Measurements from ENCODE around the gene CLCNKB.

The CLCNKB gene

DNA sequence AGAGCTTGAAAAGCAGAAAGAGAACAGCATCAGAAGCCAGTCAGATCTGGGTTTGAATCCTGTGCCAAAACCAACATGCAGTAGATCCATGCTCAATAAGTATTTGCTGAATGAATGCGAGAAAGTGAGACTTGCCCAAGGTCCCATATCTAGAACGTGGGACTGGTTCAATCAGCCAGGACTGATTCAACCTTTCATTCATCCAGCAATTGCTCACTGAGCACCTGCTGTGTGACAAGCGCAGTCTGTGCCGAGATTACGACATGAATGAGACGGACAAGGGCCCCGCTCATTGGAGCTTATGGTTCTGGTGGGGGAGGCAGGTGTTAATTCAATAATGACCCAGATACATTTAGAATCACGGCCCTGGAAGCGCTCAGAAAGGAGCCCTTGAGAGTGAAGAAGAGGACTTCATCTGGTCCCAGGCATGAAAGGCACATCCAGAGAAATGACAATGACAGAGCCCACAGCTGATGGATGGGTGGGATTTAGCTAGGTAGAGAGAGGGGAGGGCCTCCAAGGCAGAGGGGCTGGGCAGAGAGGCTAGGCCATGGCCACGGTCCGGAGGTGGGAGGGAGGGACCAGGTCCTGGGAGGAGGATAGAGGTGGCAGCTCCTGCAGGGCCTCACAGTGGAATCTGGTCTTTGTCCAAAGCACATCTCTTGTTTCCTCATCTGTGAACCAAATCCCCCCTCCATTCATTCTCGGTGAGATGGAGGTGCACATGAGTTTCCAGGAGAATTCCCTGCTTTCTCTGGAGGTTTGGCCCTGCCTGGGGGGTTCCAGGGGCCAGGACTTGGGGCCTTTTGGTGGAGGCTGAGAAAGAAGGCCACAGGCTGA, 34.0 kb downstream of the CLCNKB start:
- DNase-seq, result no peak

DNA sequence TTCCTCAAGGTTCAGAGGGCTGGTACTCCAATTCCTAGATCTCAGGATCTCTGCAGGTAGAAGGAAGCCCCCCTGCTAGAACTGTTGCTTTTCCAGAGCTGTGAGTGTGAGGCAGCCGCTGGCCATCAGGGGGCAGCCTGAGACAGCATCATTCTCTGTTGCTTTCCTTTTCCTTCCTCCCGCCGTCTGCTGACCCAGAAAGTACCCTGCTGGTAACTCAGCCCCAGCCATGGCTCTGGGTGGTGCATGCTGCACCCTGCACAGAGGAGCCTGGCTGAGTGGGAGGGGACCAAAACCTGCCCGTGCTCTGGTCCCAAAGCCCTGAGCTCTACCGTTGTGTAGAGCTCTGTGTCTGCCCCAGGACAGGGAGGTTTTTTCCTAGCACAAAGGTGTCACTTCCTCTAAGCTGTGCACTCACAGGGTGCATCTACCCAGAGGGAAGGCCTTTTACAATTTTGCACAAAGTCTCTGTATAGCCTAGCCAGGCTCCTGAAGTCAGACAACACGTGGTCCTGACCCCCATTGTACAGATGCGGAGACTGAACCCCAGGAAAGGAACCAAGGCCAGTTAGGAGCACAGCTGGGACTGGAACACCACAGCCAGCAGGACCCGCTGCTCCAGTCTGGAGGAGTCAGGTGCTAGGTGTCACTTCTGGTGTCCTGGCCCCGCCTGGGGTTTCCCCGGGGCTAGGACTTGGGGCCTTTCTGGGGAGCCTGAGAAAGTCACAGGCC, 35.5 kb downstream of the CLCNKB start:
- DNase-seq, result no peak

DNA sequence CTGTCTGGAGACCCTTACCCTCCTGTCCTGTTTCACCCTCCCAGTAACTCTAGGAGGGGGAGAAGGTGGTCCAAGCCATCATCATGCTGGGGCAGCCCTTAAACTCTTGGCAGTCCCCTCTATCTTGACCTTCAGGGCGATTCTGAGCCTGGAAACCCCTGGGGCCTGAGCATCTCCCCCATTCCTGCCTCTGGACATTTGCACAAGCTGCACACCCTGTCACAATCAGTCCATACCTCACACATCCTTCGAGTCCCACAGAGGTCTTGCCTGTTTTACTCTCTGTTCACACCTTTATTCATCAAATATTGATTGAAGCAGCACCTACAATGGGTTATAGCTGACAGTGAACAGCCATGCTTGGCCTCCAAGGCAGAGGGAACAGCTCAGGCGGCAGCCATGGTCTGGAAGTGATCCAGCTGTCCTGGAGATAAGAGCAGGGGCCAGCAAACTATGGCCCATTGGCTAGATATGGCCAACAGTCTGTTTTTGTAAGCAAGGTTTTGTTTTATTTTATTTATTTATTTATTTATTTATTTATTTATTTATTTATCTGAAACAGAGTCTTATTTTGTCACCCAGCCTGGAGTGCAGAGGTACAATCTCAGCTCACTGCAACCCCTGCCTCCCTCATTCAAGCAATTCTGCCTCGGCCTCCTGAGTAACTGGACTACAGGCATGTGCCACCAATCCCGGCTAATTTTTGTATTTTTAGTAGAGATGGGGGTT, 37.0 kb downstream of the CLCNKB start:
- DNase-seq, result no peak

DNA sequence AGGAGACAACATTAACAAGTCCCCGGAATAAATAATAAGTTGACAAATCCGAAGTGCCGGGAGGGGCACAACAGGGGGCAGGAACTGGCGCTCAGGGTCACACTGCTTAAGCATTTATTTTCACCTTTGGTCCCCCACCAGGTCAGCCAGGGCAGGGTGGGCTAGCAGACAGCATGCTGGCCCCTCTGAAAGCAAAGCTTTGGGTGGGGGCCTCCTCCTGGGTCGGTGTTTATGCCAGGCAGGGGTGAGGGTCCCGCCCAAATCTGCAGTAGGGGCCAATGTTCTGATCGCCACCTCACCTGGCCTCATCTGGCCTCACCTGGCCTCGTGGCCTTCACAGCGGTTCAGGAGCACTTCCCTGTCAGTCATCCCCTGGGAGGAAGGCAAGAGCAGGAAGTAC, 38.1 kb downstream of the CLCNKB start:
- no peak for DNase-seq

- no peak for DNase-seq
Measured at GRCh38 chr1:16082283-16083038, 38.9 kb downstream of the CLCNKB start.

- no peak for DNase-seq
Measured at GRCh38 chr1:16083486-16083885, 39.9 kb downstream of the CLCNKB start.

GRCh38 chr1:16085522-16085921, 41.9 kb downstream of the CLCNKB start:
- no peak for DNase-seq

- no peak for DNase-seq
Measured at GRCh38 chr1:16087733-16088132, 44.2 kb downstream of the CLCNKB start.

DNA sequence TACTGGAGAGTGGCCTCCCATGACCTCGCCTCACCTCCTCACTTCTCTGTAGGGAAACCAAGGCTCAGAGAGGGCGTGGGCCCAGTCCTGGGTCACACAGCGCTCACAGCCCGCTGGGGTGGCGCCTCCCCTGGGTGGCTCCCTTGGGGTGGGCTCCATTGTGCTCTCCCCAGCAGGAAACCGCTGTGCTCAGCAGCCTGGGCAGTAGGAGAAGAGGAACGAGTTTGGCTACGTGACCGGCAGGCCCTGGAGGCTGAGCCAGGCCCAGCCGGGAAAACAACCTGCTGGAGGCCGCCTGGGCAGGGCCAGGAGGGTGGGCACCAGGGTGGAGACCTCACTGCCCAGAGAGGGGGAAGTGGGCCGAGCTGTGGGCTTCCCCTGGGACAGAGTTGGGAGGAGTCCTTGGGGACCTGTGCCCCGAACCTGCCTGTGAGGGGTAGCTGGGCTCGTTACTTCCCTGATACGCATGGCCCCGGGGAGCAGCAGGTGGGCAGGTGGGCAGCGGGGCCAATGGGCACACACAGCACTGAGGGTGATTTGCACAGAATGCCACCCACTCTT, 44.8 kb downstream of the CLCNKB start:
- DNase-seq, result no peak

- no peak for DNase-seq
Measured at GRCh38 chr1:16088996-16089395, 45.4 kb downstream of the CLCNKB start.

GRCh38 chr1:16090076-16090826, 46.7 kb downstream of the CLCNKB start:
- DNase-seq, result no peak

GRCh38 chr1:16091296-16091695, 47.7 kb downstream of the CLCNKB start:
- DNase-seq, result no peak

DNA sequence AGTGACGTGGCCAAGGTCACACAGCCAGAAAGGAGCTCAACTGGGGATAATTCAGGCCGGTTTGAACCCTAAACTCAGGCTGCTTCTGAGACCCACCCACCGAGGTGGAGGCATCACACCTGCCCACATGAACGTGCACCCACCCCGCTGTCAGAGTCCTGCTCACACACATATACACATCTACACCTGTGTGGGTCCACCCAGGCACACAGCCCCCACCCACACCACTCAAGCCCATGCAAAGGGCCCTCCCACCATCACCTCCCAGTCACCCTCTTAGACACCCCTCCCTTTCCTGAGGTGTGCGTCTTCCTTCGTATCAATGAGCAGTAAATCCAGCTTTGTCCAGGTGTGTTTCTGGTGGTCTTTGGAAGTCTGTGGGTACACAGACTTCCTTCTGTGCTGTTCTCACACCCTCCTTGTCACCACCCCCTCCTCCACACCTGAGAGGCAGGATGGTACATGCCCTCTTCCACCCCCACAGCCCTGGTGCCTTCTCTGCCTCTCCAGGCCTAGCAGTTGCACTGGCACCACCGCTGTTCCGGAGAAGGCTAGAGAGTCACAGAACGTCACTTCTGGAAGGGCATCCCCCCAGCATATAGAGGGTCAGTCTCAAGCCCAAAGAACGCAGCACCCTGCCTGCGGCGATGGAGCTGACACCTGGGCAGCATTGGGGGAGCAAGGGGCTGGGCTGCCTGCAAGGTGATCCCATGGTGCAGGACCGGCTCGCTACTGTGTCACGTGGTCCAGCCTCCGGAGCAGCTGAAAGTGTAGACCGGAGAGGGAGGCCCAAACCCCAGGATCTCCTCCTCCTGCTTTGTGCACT, 48.7 kb downstream of the CLCNKB start:
- no peak for DNase-seq

GRCh38 chr1:16092923-16093511, 49.4 kb downstream of the CLCNKB start:
- DNase-seq, result no peak

DNA sequence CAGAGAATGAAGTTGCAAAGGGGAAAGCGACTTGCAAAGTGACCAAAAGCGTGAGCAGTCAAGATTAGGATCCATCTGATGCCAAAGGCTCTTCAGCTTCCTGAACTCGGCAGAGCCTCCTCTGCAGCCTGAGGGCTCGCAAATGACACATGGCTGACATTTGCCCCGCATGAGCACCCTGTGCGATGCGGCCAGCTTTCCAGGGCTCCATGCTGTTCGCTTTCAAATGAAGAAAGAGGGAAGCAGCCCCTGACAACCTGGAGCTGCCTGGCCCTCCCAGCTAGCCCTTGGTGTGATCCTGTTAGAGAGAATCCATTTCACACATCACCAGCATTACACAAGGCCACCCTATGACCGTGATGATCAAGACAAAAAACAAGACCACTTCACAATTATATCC, 50.0 kb downstream of the CLCNKB start:
- no peak for DNase-seq

- DNase-seq, result no peak
Measured at GRCh38 chr1:16094453-16095158, 51.0 kb downstream of the CLCNKB start.

- no peak for DNase-seq
Measured at GRCh38 chr1:16095447-16095846, 51.9 kb downstream of the CLCNKB start.

DNA sequence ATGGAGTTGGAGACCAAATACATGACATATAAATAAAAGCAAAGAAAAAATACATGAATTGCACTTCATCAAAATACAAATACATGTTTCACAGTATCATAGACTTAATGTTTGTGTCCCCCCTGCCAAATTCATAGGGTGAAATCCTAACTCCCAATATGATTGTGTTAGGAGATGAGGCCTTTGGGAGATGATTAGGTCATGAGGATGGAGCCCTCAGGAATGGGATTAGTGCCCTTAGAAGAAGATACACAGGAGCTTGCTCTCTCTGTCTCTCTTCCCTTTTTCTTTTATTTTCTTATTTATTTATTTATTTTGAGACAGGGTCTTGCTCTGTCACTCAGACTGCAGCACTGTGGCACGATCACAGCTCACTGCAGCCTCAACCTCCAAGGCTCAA, 55.8 kb downstream of the CLCNKB start:
- no peak for DNase-seq

DNA sequence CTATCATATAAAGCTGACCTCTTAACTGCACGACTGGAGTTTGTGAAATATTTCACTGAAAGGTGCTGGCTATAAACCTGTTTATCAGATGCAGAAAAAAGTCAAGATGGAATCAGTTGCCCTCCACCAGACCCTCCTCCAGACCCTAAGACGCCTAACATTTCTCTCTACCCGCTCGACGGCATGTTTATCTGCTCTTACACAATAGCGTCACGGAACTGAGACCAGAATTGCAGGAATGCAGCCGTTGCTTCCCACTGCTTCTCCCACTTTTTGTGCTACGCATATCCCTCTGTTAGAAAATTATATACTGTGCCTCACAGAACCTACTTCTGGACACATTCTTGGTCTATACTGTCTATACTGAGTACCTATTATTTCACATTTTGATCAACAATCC, 58.0 kb downstream of the CLCNKB start:
- no peak for DNase-seq
